Dermis microvascular lymphatic vessel endothelial cell (primary cell): Measurements from ENCODE around the gene AKAP13. TPM values are rescaled to one million over a fixed set of nuclear protein-coding genes. Genes with fewer than 3 reads are reported as not detected.
"Not testable (repeated sequence)": the region's sequence is repeated elsewhere in the genome, so short reads cannot be mapped to it uniquely, and the experiment has no call there.

Experiments
- DNase-seq, 2 donors: peaks; one replicate each; pipeline versions ENCODE4 v3.0.0 to v3.0.0-alpha.2; 2010; ENCODE audit warnings: low read depth in 2 of 2
- total RNA-seq: library from RNA; depleted of rRNA; stranded (reverse); fragments of >200 nt; gene quantifications from 2 replicates; pipeline ENCODE4 v1.2.1, GENCODE V29; 2014

Gene AKAP13, protein sequence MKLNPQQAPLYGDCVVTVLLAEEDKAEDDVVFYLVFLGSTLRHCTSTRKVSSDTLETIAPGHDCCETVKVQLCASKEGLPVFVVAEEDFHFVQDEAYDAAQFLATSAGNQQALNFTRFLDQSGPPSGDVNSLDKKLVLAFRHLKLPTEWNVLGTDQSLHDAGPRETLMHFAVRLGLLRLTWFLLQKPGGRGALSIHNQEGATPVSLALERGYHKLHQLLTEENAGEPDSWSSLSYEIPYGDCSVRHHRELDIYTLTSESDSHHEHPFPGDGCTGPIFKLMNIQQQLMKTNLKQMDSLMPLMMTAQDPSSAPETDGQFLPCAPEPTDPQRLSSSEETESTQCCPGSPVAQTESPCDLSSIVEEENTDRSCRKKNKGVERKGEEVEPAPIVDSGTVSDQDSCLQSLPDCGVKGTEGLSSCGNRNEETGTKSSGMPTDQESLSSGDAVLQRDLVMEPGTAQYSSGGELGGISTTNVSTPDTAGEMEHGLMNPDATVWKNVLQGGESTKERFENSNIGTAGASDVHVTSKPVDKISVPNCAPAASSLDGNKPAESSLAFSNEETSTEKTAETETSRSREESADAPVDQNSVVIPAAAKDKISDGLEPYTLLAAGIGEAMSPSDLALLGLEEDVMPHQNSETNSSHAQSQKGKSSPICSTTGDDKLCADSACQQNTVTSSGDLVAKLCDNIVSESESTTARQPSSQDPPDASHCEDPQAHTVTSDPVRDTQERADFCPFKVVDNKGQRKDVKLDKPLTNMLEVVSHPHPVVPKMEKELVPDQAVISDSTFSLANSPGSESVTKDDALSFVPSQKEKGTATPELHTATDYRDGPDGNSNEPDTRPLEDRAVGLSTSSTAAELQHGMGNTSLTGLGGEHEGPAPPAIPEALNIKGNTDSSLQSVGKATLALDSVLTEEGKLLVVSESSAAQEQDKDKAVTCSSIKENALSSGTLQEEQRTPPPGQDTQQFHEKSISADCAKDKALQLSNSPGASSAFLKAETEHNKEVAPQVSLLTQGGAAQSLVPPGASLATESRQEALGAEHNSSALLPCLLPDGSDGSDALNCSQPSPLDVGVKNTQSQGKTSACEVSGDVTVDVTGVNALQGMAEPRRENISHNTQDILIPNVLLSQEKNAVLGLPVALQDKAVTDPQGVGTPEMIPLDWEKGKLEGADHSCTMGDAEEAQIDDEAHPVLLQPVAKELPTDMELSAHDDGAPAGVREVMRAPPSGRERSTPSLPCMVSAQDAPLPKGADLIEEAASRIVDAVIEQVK (N-terminal part only)
- total RNA-seq = 54.7 and 56.3 TPM in 2 replicates

DNA sequence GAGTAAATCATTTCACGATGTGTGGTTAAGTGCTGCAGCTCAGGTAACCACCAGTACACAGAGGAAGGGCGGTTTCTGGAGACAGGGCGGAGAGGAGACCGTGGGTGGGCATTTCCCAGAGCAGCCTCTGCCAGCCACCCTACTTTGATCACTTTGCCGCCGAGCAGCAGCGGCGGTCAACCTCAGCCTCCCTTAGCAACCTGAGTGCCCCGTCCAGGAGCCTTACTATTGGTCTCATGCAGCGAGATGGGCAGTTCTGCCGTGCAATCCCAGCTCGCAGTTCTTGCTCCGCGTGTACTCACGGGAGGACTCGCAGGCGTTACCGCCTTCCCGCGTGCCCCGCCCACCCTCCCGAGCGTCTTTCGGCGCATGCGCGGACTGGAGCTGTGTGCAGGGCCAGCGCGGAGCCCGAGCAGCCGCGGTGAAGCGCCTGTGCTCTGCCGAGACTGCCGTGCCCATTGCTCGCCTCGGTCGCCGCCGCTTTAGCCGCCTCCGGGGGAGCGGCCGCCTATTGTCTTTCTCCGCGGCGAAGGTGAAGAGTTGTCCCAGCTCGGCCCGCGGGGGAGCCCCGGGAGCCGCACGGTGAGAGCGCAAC is at the start of gene AKAP13:
AKAP13 (plus strand) TSS at position 387 of the 595 bp plus-strand sequence. CDS start 105,118 bp downstream, outside the sequence.
- DNase-seq = peak; percentile 99

DNA sequence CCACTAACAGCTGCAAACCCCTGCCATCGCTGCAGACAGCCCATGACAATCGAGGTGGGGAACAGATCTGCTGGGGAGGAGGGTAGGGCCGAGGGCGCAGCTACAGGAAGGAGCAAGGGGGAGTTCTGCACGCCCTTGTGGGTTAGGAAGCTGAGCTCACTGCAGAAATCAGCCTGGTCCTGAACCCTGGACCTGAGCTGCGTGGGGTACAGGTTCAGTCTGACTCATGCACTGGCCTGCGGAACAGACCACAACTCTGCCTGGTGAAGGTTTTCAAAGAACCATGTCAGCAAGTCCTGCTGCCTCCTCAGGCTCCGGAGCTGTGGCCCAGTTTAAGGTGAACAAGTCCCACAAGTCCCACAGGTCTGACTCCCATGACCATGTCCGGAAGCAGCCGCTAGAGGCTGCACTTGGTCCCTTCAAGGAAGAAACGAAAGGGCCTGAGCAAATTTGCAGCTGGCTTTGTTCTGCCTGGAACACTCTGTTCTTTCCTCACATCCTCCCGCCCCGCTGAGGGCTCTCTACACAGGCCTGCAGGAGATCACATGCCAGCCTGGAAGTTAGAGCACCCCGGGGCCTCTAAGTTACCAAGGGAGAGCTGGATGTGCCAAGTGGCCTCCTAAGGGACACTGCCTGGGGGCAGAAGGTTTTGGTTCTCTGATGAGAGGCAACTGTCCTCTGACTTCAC is 49.4 kb upstream of the AKAP13 start:
- peak; percentile 24 to 77 for DNase-seq

- peak; percentile 47 to 59 for DNase-seq
Observed at GRCh38 chr15:85331655-85332285, 48.6 kb upstream of the AKAP13 start.

- DNase-seq = peak in 1 of 2 donors; percentile 37
Observed at GRCh38 chr15:85333132-85333831, 47.1 kb upstream of the AKAP13 start.

- no peak for DNase-seq
Observed at GRCh38 chr15:85334241-85334640, 46.2 kb upstream of the AKAP13 start.

DNA sequence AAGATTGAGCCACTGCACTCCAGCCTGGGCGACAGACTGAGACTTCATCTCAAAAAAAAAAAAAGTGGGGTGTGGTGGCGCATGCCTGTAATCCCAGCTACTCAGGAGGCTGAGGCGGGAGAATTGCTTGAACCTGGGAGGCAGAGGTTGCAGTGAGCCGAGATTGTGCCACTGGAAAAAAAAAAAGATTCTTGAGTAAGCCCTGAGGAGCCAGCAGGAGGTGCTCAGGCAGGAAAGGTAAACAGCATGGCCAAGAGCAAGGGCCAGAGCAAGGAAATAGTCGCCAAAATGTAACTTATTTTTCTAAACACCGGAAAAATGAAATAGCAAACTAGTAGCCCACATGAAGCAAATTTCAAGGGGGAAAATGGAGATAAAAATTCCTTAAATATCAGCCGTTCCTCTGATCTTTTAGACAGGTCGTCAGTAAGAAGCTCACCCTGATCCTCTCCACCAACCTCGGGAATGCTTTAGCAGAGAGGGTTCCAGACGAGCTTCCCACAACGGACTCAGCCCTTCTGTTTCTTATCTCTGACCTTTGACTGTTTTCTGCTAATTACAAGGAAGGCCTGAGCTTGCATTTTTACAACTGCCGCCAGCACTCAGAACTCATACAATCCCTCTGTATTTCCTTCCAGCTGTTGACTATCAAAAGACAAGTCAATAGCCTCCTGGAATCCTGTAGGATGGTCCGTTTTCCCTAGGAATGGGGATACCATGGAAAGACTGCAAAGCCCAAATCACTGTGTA is 45.0 kb upstream of the AKAP13 start:
- DNase-seq = no peak

GRCh38 chr15:85336880-85337279 is 43.5 kb upstream of the AKAP13 start:
- DNase-seq = no peak

DNA sequence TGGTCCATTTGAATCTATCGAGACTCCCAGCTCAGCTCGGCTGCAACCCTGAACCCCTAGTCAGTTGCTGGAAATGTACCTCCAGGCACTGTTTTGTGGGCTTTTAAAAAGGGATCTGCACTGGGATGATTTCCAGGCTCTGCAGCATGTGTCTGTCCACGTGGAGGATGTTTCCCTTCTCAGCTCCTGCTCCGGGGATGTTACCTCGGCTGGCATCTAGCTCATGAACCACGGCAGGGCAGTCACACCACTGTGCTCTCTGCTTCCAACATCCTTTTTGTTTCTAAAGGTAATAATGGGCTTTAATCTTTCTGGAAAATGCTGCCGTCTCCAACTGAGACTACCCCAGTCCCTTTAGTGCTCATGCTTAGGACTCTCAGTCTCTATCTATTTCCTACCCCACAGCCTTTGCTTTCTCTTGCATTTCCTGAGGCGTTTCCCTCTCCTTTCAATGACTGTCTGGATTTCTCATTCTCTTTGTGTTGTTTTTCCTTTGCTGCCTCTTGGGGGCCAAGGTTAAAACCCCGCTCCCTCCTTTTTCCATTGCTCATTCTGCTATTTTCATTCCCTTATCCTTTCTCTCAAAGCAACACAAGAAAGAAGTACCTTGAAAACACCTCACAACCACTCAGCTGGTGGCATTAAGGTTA is 42.9 kb upstream of the AKAP13 start:
- DNase-seq = peak in 1 of 2 donors; percentile 70

DNA sequence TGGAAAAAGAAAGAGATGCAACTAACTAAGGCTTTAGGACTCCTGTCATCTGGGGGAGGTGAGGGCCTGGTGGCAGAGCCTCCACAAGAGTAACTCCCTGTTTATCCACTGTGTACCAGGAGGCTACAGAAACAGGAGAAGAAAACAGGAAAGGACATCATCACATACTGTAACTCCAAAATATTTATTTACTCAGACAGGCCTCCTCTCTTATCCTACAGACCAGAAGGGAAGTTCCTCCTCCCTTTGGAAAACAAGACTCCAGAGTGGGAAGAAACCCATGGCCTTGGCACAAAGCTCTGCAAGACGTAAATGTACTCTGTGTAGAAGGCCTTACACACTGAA is 40.1 kb upstream of the AKAP13 start:
- peak in 1 of 2 donors; percentile 55 for DNase-seq

- no peak for DNase-seq
Observed at GRCh38 chr15:85340852-85341251, 39.6 kb upstream of the AKAP13 start.

- not testable (repeated sequence) for DNase-seq
Observed at GRCh38 chr15:85342163-85342562, 38.2 kb upstream of the AKAP13 start.

- peak in 1 of 2 donors; percentile 94 for DNase-seq
Observed at GRCh38 chr15:85343443-85343842, 37.0 kb upstream of the AKAP13 start.

- not testable (repeated sequence) for DNase-seq
Observed at GRCh38 chr15:85344241-85344640, 36.2 kb upstream of the AKAP13 start.

GRCh38 chr15:85344653-85345114 is 35.7 kb upstream of the AKAP13 start:
- peak in 1 of 2 donors; percentile 29 for DNase-seq

- not testable (repeated sequence) for DNase-seq
Observed at GRCh38 chr15:85345196-85345918, 35.0 kb upstream of the AKAP13 start.

- not testable (repeated sequence) for DNase-seq
Observed at GRCh38 chr15:85346462-85347084, 33.8 kb upstream of the AKAP13 start.
